ENCODE measurements around the gene MISP.
A peak's percentile ranks its signal among the peaks of the same experiment; 100 is the strongest.

MISP gene

GRCh38 chr19:801861-802497 lies 51.1 kb downstream of the MISP start:
- Histone ChIP-seq H3K4me1 (ENCODE audit: control insufficient read depth in 2 of 2, insufficient read depth in 2 of 2, low read length in 2 of 2) (peaks cover 33 to 47% of the 10 kb centered on the region in 2 donors), H3K27ac (ENCODE audit: low read depth in 2 of 2, low read length in 2 of 2) (peak overlapping the region in 1 of 2 donors; percentile 48), H3K4me3 (ENCODE audit: low read length in 2 of 2) (no peak overlapping the region), H3K36me3 (ENCODE audit: control insufficient read depth in 2 of 2, insufficient read depth in 2 of 2, low read length in 2 of 2) (peaks cover 47% of the 10 kb centered on the region in 2 donors), H3K9me3 (ENCODE audit: control insufficient read depth in 2 of 2, low read length in 2 of 2) (no peaks in the 10 kb centered on the region), H3K27me3 (ENCODE audit: control insufficient read depth in 2 of 2, insufficient read depth in 2 of 2, low read length in 2 of 2) (no peaks in the 10 kb centered on the region), H3K9ac (ENCODE audit: low read depth in 1 of 2, low read length in 2 of 2) (no peak overlapping the region)

- Histone ChIP-seq H3K27me3 (ENCODE audit: control insufficient read depth in 2 of 2, insufficient read depth in 2 of 2, low read length in 2 of 2) (no peaks in the 10 kb centered on the region), H3K4me3 (ENCODE audit: low read length in 2 of 2) (no peak overlapping the region), H3K9me3 (ENCODE audit: control insufficient read depth in 2 of 2, low read length in 2 of 2) (no peaks in the 10 kb centered on the region), H3K27ac (ENCODE audit: low read depth in 2 of 2, low read length in 2 of 2) (peak overlapping the region in 1 of 2 donors; percentile 48), H3K4me1 (ENCODE audit: control insufficient read depth in 2 of 2, insufficient read depth in 2 of 2, low read length in 2 of 2) (peaks cover 33 to 47% of the 10 kb centered on the region in 2 donors), H3K9ac (ENCODE audit: low read depth in 1 of 2, low read length in 2 of 2) (no peak overlapping the region), H3K36me3 (ENCODE audit: control insufficient read depth in 2 of 2, insufficient read depth in 2 of 2, low read length in 2 of 2) (peaks cover 53 to 54% of the 10 kb centered on the region in 2 donors)
Measured at GRCh38 chr19:802498-803098, 51.7 kb downstream of the MISP start.

GRCh38 chr19:803099-803561 lies 52.2 kb downstream of the MISP start:
- Histone ChIP-seq H3K4me1 (ENCODE audit: control insufficient read depth in 2 of 2, insufficient read depth in 2 of 2, low read length in 2 of 2) (peaks cover 33 to 47% of the 10 kb centered on the region in 2 donors), H3K9ac (ENCODE audit: low read depth in 1 of 2, low read length in 2 of 2) (no peak overlapping the region), H3K36me3 (ENCODE audit: control insufficient read depth in 2 of 2, insufficient read depth in 2 of 2, low read length in 2 of 2) (peaks cover 58 to 59% of the 10 kb centered on the region in 2 donors), H3K4me3 (ENCODE audit: low read length in 2 of 2) (no peak overlapping the region), H3K9me3 (ENCODE audit: control insufficient read depth in 2 of 2, low read length in 2 of 2) (no peaks in the 10 kb centered on the region), H3K27ac (ENCODE audit: low read depth in 2 of 2, low read length in 2 of 2) (no peak overlapping the region), H3K27me3 (ENCODE audit: control insufficient read depth in 2 of 2, insufficient read depth in 2 of 2, low read length in 2 of 2) (no peaks in the 10 kb centered on the region)

- Histone ChIP-seq H3K27ac (ENCODE audit: low read depth in 2 of 2, low read length in 2 of 2) (no peak overlapping the region), H3K36me3 (ENCODE audit: control insufficient read depth in 2 of 2, insufficient read depth in 2 of 2, low read length in 2 of 2) (peaks cover 62 to 64% of the 10 kb centered on the region in 2 donors), H3K4me3 (ENCODE audit: low read length in 2 of 2) (no peak overlapping the region), H3K27me3 (ENCODE audit: control insufficient read depth in 2 of 2, insufficient read depth in 2 of 2, low read length in 2 of 2) (no peaks in the 10 kb centered on the region), H3K4me1 (ENCODE audit: control insufficient read depth in 2 of 2, insufficient read depth in 2 of 2, low read length in 2 of 2) (peaks cover 33 to 40% of the 10 kb centered on the region in 2 donors), H3K9me3 (ENCODE audit: control insufficient read depth in 2 of 2, low read length in 2 of 2) (no peaks in the 10 kb centered on the region), H3K9ac (ENCODE audit: low read depth in 1 of 2, low read length in 2 of 2) (no peak overlapping the region)
Measured at GRCh38 chr19:803686-804418, 52.9 kb downstream of the MISP start.

DNA sequence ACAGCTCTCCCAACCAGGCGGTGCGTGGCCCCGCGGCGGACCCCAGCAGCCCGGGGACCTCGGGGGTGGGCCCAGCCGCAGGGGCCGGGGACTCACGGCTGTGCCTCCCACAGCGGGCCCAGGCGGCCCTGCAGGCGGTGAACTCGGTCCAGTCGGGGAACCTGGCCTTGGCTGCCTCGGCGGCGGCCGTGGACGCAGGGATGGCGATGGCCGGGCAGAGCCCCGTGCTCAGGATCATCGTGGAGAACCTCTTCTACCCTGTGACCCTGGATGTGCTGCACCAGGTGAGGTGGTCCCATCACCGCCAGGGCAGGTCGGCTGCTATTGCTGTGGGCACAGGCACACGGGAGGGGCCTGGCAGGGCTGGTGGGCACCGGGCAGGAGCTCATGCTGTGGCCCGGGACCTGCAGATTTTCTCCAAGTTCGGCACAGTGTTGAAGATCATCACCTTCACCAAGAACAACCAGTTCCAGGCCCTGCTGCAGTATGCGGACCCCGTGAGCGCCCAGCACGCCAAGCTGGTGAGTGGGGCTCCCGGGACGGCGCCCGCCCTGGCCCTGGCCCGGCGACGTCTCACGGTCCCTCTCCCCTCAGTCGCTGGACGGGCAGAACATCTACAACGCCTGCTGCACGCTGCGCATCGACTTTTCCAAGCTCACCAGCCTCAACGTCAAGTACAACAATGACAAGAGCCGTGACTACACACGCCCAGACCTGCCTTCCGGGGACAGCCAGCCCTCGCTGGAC lies 53.7 kb downstream of the MISP start:
- no peaks in the 10 kb centered on the region for H3K9me3 ChIP-seq (ENCODE audit: control insufficient read depth in 2 of 2, low read length in 2 of 2)
- H3K9ac ChIP-seq (ENCODE audit: low read depth in 1 of 2, low read length in 2 of 2): no peak overlapping the region
- H3K4me1 ChIP-seq (ENCODE audit: control insufficient read depth in 2 of 2, insufficient read depth in 2 of 2, low read length in 2 of 2): peaks cover 28 to 32% of the 10 kb centered on the region in 2 donors
- no peak overlapping the region for H3K27ac ChIP-seq (ENCODE audit: low read depth in 2 of 2, low read length in 2 of 2)
- H3K4me3 ChIP-seq (ENCODE audit: low read length in 2 of 2): no peak overlapping the region
- peaks cover 65 to 66% of the 10 kb centered on the region in 2 donors for H3K36me3 ChIP-seq (ENCODE audit: control insufficient read depth in 2 of 2, insufficient read depth in 2 of 2, low read length in 2 of 2)
- no peaks in the 10 kb centered on the region for H3K27me3 ChIP-seq (ENCODE audit: control insufficient read depth in 2 of 2, insufficient read depth in 2 of 2, low read length in 2 of 2)

DNA sequence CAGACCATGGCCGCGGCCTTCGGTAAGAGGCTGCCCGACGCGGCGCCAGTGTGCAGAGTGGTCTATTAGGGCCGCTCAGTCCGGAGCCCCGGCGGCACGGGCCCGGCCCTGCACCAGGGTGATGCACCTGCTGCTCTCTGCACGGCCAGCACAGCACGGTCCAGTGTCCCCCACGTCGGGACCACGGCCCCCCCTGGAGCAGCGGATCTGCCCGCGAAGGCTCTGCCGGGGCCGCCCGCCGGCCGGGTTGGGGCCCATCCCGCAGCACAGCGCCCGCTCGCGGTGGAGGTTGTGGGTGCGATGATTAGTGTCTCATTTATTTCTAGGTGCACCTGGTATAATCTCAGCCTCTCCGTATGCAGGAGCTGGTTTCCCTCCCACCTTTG lies 54.2 kb downstream of the MISP start:
- peaks cover 22 to 27% of the 10 kb centered on the region in 2 donors for H3K4me1 ChIP-seq (ENCODE audit: control insufficient read depth in 2 of 2, insufficient read depth in 2 of 2, low read length in 2 of 2)
- no peaks in the 10 kb centered on the region for H3K27me3 ChIP-seq (ENCODE audit: control insufficient read depth in 2 of 2, insufficient read depth in 2 of 2, low read length in 2 of 2)
- no peak overlapping the region for H3K9ac ChIP-seq (ENCODE audit: low read depth in 1 of 2, low read length in 2 of 2)
- no peaks in the 10 kb centered on the region for H3K9me3 ChIP-seq (ENCODE audit: control insufficient read depth in 2 of 2, low read length in 2 of 2)
- H3K36me3 ChIP-seq (ENCODE audit: control insufficient read depth in 2 of 2, insufficient read depth in 2 of 2, low read length in 2 of 2): peaks cover 66 to 69% of the 10 kb centered on the region in 2 donors
- H3K27ac ChIP-seq (ENCODE audit: low read depth in 2 of 2, low read length in 2 of 2): no peak overlapping the region
- no peak overlapping the region for H3K4me3 ChIP-seq (ENCODE audit: low read length in 2 of 2)

DNA sequence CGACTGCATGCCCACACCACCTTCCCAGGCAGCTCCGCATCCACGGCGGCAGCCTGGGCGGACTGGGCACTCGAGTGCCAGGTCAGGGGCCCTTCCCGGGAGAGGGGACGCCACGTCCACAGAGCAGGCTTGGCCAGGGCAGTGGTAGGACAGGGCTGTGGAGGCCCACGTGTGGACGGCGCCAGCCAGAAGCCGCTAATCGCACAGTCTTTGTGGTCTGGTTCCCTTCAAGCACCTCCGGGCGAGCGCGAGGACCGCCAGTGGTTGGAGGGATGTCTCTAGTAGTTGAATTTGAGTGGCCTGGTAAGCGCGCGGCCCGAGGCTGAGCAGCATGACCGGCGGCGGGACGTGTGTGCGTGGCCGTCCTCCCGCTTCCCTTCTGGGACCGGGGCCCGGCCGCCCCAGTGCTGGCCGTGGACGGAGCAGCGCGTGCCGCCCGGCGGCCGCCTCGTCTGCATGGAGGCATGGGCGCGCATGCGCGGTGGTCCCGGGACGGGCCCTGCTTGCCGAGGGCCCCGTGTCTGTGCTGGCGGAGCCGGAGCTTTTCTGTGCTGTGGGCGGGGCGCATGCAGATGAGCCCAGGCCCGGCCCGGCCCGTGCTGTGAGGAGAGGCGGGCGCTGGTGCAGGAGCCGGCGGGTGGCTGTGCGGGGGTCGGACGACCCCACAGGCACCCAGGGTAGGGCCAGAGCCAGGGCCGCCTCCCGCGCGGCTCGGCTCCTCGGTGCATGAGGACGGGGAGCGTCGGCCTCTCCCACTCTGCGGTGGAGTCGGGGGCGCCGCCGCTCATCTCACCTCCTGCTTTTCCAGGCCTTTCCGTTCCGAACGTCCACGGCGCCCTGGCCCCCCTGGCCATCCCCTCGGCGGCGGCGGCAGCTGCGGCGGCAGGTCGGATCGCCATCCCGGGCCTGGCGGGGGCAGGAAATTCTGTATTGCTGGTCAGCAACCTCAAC lies 55.0 kb downstream of the MISP start:
- H3K27me3 ChIP-seq (ENCODE audit: control insufficient read depth in 2 of 2, insufficient read depth in 2 of 2, low read length in 2 of 2): no peaks in the 10 kb centered on the region
- peaks cover 67 to 72% of the 10 kb centered on the region in 2 donors for H3K36me3 ChIP-seq (ENCODE audit: control insufficient read depth in 2 of 2, insufficient read depth in 2 of 2, low read length in 2 of 2)
- no peaks in the 10 kb centered on the region for H3K9me3 ChIP-seq (ENCODE audit: control insufficient read depth in 2 of 2, low read length in 2 of 2)
- H3K4me1 ChIP-seq (ENCODE audit: control insufficient read depth in 2 of 2, insufficient read depth in 2 of 2, low read length in 2 of 2): peaks cover 15 to 20% of the 10 kb centered on the region in 2 donors
- H3K9ac ChIP-seq (ENCODE audit: low read depth in 1 of 2, low read length in 2 of 2): no peak overlapping the region
- no peak overlapping the region for H3K4me3 ChIP-seq (ENCODE audit: low read length in 2 of 2)
- H3K27ac ChIP-seq (ENCODE audit: low read depth in 2 of 2, low read length in 2 of 2): no peak overlapping the region

DNA sequence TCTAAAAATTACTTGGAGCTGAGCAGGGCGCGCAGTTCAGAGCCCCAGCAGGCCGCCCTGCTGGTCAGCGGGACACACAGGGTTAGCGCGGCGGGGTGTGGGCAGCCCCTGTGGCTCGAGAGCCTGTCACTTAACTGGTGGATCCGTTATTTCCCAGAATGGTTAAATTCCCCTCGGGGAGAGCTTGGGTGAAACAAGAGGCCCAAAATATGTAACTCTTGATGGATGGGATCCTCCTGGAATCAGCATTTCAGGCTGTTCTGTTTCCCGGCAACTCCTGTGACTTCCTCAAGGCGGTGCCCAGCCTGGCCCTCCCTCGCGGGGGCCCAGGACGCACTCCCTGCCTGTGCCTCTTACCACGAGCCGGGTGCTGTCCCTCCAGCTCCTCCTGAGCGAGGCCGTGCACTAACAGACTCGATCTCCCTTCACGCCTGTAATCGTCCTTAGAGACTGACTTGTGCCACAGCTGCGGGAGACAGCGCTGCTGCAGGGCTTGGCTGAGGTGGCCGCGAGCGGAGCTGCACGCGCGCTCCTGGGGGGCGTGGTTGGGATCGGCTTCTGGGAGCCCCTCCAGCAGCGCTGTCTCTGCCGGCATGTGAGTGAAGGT lies 56.0 kb downstream of the MISP start:
- Histone ChIP-seq H3K4me1 (ENCODE audit: control insufficient read depth in 2 of 2, insufficient read depth in 2 of 2, low read length in 2 of 2) (peaks cover 4 to 11% of the 10 kb centered on the region in 2 donors), H3K36me3 (ENCODE audit: control insufficient read depth in 2 of 2, insufficient read depth in 2 of 2, low read length in 2 of 2) (peaks cover 74 to 80% of the 10 kb centered on the region in 2 donors), H3K9me3 (ENCODE audit: control insufficient read depth in 2 of 2, low read length in 2 of 2) (no peaks in the 10 kb centered on the region), H3K9ac (ENCODE audit: low read depth in 1 of 2, low read length in 2 of 2) (no peak overlapping the region), H3K27me3 (ENCODE audit: control insufficient read depth in 2 of 2, insufficient read depth in 2 of 2, low read length in 2 of 2) (no peaks in the 10 kb centered on the region), H3K27ac (ENCODE audit: low read depth in 2 of 2, low read length in 2 of 2) (no peak overlapping the region), H3K4me3 (ENCODE audit: low read length in 2 of 2) (no peak overlapping the region)
